SU-DHL-6 (cell line): Measurements from ENCODE around the gene TSNAX.

Experiments used
- H2AFZ ChIP-seq: fragments of 200-600 bp; sonication (generic); 2 replicates; pipeline ENCODE4 v1.6.1; 2014; ENCODE audit warnings: low read depth, mild to moderate bottlenecking, moderate library complexity, mixed read lengths, antibody characterized with exemption, low read length; ENCODE audit not compliant: severe bottlenecking
- H3F3A ChIP-seq: fragments of 200-600 bp; shearing (Covaris generic); 2 replicates; pipeline ENCODE4 v1.6.0; 2016; ENCODE audit warnings: antibody characterized with exemption, mild to moderate bottlenecking; ENCODE audit not compliant: insufficient read depth
- H3K27ac ChIP-seq: fragments of 200-600 bp; sonication (generic); 2 replicates; pipeline ENCODE4 v1.5.1; 2016; ENCODE audit warnings: low read depth, mild to moderate bottlenecking, low read length, moderate library complexity, mixed read lengths
- H3K27me3 ChIP-seq: fragments of 200-600 bp; sonication (generic), shearing (Covaris generic); 2 replicates; pipeline ENCODE4 v1.6.0; 2014; ENCODE audit warnings: mild to moderate bottlenecking, low read length
- H3K36me3 ChIP-seq: fragments of 200-600 bp; sonication (generic); 2 replicates; pipeline ENCODE4 v1.6.1; 2014; ENCODE audit warnings: mild to moderate bottlenecking, low read length, mixed read lengths
- H3K4me2 ChIP-seq: fragments of 300-600, 200-600 bp; shearing (Covaris generic), sonication (generic); 2 replicates; pipeline ENCODE4 v1.6.0; 2014; ENCODE audit warnings: low read length, low read depth, mild to moderate bottlenecking; ENCODE audit not compliant: poor library complexity, severe bottlenecking
- H3K4me3 ChIP-seq: fragments of 200-600 bp; sonication (generic); 2 replicates; pipeline ENCODE4 v1.5.1; 2014; ENCODE audit warnings: antibody characterized with exemption, low read length, mild to moderate bottlenecking, mixed read lengths; ENCODE audit not compliant: insufficient read depth, poor library complexity, severe bottlenecking
- H3K79me2 ChIP-seq: fragments of 200-600 bp; sonication (generic); 2 replicates; pipeline ENCODE4 v1.6.1; 2014; ENCODE audit warnings: mild to moderate bottlenecking, low read length, moderate library complexity; ENCODE audit not compliant: insufficient read depth
- H3K9ac ChIP-seq: fragments of 200-600 bp; sonication (generic); 2 replicates; pipeline ENCODE4 v1.7.0; 2014; ENCODE audit warnings: mild to moderate bottlenecking, low read length
- H3K9me2 ChIP-seq: fragments of 200-600 bp; sonication (generic); replicated peaks from 2 replicates; pipeline ENCODE4 v1.6.1; 2014; ENCODE audit warnings: low read length; ENCODE audit not compliant: insufficient read depth
- H3K9me3 ChIP-seq: fragments of 200-600 bp; sonication (generic); 2 replicates; pipeline ENCODE4 v1.6.1; 2014; ENCODE audit warnings: low read length, mixed read lengths; ENCODE audit not compliant: insufficient read depth
- H4K20me1 ChIP-seq: fragments of 200-600 bp; sonication (generic); 2 replicates; pipeline ENCODE4 v1.6.1; 2014; ENCODE audit warnings: low read depth, mild to moderate bottlenecking, antibody characterized with exemption, low read length, moderate library complexity, mixed read lengths
- EZH2phosphoT487 ChIP-seq: fragments of 200-600 bp; sonication (generic), shearing (Covaris generic); conservative IDR thresholded peaks from 2 replicates; pipeline ENCODE4 v1.6.1; 2018; ENCODE audit warnings: mild to moderate bottlenecking, antibody characterized with exemption, low read length, moderate library complexity, mixed read lengths
- TF ChIP-seq, protein P1 (sequence below): fragments of 200-600 bp; sonication (generic); IDR thresholded peaks from one replicate; pipeline ENCODE4 v1.5.1; 2017; ENCODE audit warnings: antibody characterized with exemption, mild to moderate bottlenecking, low read length, moderate library complexity; ENCODE audit not compliant: insufficient read depth, poor library complexity, severe bottlenecking

The TSNAX gene

GRCh38 chr1:231558708-231559185 lies 30.3 kb downstream of the TSNAX start:
- H2AFZ ChIP-seq, result no peak overlapping the region
- no peaks in the 10 kb centered on the region for H4K20me1 ChIP-seq
- peaks cover 4% of the 10 kb centered on the region; the same call in 1 of the 2 replicates for H3K36me3 ChIP-seq
- no peak overlapping the region for H3K4me3 ChIP-seq
- H3K9me3 ChIP-seq, result no peaks in the 10 kb centered on the region
- no peaks in the 10 kb centered on the region for H3F3A ChIP-seq
- H3K79me2 ChIP-seq, result no peaks in the 10 kb centered on the region
- H3K9ac ChIP-seq, result no peak overlapping the region
- no peaks in the 10 kb centered on the region for H3K27me3 ChIP-seq
- no peak overlapping the region for H3K4me2 ChIP-seq
- H3K27ac ChIP-seq, result no peak overlapping the region
- TF ChIP-seq, protein P1, sequence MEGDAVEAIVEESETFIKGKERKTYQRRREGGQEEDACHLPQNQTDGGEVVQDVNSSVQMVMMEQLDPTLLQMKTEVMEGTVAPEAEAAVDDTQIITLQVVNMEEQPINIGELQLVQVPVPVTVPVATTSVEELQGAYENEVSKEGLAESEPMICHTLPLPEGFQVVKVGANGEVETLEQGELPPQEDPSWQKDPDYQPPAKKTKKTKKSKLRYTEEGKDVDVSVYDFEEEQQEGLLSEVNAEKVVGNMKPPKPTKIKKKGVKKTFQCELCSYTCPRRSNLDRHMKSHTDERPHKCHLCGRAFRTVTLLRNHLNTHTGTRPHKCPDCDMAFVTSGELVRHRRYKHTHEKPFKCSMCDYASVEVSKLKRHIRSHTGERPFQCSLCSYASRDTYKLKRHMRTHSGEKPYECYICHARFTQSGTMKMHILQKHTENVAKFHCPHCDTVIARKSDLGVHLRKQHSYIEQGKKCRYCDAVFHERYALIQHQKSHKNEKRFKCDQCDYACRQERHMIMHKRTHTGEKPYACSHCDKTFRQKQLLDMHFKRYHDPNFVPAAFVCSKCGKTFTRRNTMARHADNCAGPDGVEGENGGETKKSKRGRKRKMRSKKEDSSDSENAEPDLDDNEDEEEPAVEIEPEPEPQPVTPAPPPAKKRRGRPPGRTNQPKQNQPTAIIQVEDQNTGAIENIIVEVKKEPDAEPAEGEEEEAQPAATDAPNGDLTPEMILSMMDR, result no peak
- no peak for TF ChIP-seq EZH2phosphoT487
- no peaks in the 10 kb centered on the region for H3K9me2 ChIP-seq

GRCh38 chr1:231561647-231562383 lies 33.3 kb downstream of the TSNAX start:
- Histone ChIP-seq H3K79me2 (no peaks in the 10 kb centered on the region), H3K9me3 (no peaks in the 10 kb centered on the region), H3K27me3 (no peaks in the 10 kb centered on the region), H3K36me3 (peaks cover 13% of the 10 kb centered on the region; the same call in 1 of the 2 replicates), H3K4me3 (no peak overlapping the region), H3K4me2 (no peak overlapping the region), H2AFZ (no peak overlapping the region), H3K9me2 (no peaks in the 10 kb centered on the region), H3K27ac (no peak overlapping the region), H4K20me1 (no peaks in the 10 kb centered on the region), H3F3A (no peaks in the 10 kb centered on the region), H3K9ac (no peak overlapping the region)
- TF ChIP-seq, protein P1, result no peak
- no peak for TF ChIP-seq EZH2phosphoT487

DNA sequence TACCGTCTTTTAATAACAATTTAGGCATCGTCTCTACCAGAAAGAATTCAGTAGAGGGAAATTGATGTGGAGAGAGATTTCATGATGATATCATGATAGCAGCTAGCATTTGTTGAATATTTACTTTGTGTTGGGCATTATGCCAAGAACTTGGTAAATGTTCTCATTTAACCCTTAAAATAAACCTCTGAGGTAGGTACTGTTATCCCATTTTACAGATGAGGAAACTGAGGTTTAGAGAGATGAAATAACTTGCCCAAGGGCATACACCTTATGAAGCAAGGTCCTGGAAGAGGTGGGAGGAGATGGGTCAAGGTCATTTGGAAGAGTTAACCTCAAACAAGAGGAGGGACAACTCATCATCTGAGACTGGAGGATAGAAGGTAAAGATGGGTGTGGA lies 34.8 kb downstream of the TSNAX start:
- no peak for TF ChIP-seq EZH2phosphoT487
- TF ChIP-seq, protein P1, result no peak
- Histone ChIP-seq H3K27me3 (no peaks in the 10 kb centered on the region), H3K4me2 (no peak overlapping the region), H3K9ac (no peak overlapping the region), H3K4me3 (no peak overlapping the region), H2AFZ (no peak overlapping the region), H3K27ac (no peak overlapping the region), H3K79me2 (no peaks in the 10 kb centered on the region), H3K9me2 (no peaks in the 10 kb centered on the region), H4K20me1 (no peaks in the 10 kb centered on the region), H3K9me3 (no peaks in the 10 kb centered on the region), H3K36me3 (peaks cover 13% of the 10 kb centered on the region; the same call in 1 of the 2 replicates), H3F3A (no peaks in the 10 kb centered on the region)
